GM23248 (cell line): ENCODE measurements around the gene ALDOA. TPM values are rescaled to one million over a fixed set of nuclear protein-coding genes. Genes with fewer than 3 reads are reported as not detected.
A peak's percentile ranks its signal among the peaks of the same experiment; 100 is the strongest.

Experiments
- DNase-seq: peaks from one replicate; pipeline ENCODE4 v3.0.0-alpha.2; 2015
- H2AFZ ChIP-seq: fragments of 200-600 bp; sonication (generic); 2 replicates; pipeline ENCODE4 v1.6.1; 2016; ENCODE audit warnings: antibody characterized with exemption
- H3F3A ChIP-seq: fragments of 200-600 bp; sonication (generic); 2 replicates; pipeline ENCODE4 v1.6.1; 2016; ENCODE audit warnings: mild to moderate bottlenecking, antibody characterized with exemption, mixed run types; ENCODE audit not compliant: insufficient read depth
- H3K27ac ChIP-seq: fragments of 200-600 bp; sonication (generic); 2 replicates; pipeline ENCODE4 v1.5.1; 2016; ENCODE audit warnings: mild to moderate bottlenecking
- H3K27me3 ChIP-seq: fragments of 200-600 bp; sonication (generic); replicated peaks from 2 replicates; pipeline ENCODE4 v1.6.1; 2016; ENCODE audit warnings: mild to moderate bottlenecking; ENCODE audit not compliant: insufficient read depth
- H3K36me3 ChIP-seq: fragments of 200-600 bp; sonication (generic); 2 replicates; pipeline ENCODE4 v1.6.1; 2016; ENCODE audit warnings: low read depth, mild to moderate bottlenecking
- H3K4me1 ChIP-seq: fragments of 200-600 bp; sonication (generic); 2 replicates; pipeline ENCODE4 v1.6.1; 2016; ENCODE audit warnings: mild to moderate bottlenecking; ENCODE audit not compliant: insufficient read depth
- H3K4me2 ChIP-seq: fragments of 200-600 bp; sonication (generic); one replicate; pipeline ENCODE4 v1.6.1; 2016; ENCODE audit warnings: mild to moderate bottlenecking; ENCODE audit not compliant: unreplicated experiment
- H3K4me3 ChIP-seq: fragments of 200-600 bp; sonication (generic); 2 replicates; pipeline ENCODE4 v1.5.1; 2016; ENCODE audit warnings: mild to moderate bottlenecking
- H3K79me2 ChIP-seq: fragments of 200-600 bp; sonication (generic); 2 replicates; pipeline ENCODE4 v1.6.1; 2016; ENCODE audit warnings: mild to moderate bottlenecking; ENCODE audit not compliant: insufficient read depth
- H3K9ac ChIP-seq: fragments of 200-600 bp; sonication (generic); 2 replicates; pipeline ENCODE4 v1.6.1; 2016; ENCODE audit warnings: mild to moderate bottlenecking
- H3K9me2 ChIP-seq: fragments of 200-600 bp; sonication (generic); 2 replicates; pipeline ENCODE4 v1.6.1; 2016; ENCODE audit warnings: mixed run types, mild to moderate bottlenecking, moderate library complexity; ENCODE audit not compliant: insufficient read depth
- H3K9me3 ChIP-seq: fragments of 200-600 bp; sonication (generic); one replicate; pipeline ENCODE4 v1.6.1; 2017; ENCODE audit warnings: low read depth
- H4K20me1 ChIP-seq: fragments of 200-600 bp; sonication (generic); 2 replicates; pipeline ENCODE4 v1.6.0; 2016; ENCODE audit not compliant: insufficient read depth
- EZH2 ChIP-seq: fragments of 200-600 bp; sonication (generic); IDR thresholded peaks from 2 replicates; pipeline ENCODE4 v1.6.1; 2018; ENCODE audit warnings: antibody characterized with exemption, mild to moderate bottlenecking; ENCODE audit not compliant: insufficient read depth, poor library complexity, severe bottlenecking
- EZH2phosphoT487 ChIP-seq: fragments of 200-600 bp; sonication (generic); IDR thresholded peaks from 2 replicates; pipeline ENCODE4 v1.6.1; 2018; ENCODE audit warnings: antibody characterized with exemption, moderate library complexity, mild to moderate bottlenecking, low read depth; ENCODE audit not compliant: insufficient read depth
- WGBS, 2 experiments: methylation state at CpG; one replicate each; pipeline ENCODE4 v1.1.6; 2015 to 2017; ENCODE audit warnings: low lambda C conversion rate in 2 of 2, low coverage in 1 of 2; ENCODE audit errors: missing lambda C conversion rate in 2 of 2; 5-methylcytosine and 5-hydroxymethylcytosine counted together
- in situ Hi-C: fragments of 300-500 bp; cut with MboI; formaldehyde crosslinking; loops from 2 replicates; pipeline ENCODE4 v1.15.0; 2020
- polyA plus RNA-seq: library from polyadenylated mRNA; unstranded; fragments of >200 nt; fragmentation: Nextera tagmentation; extraction: Ambion mirVana; gene quantifications from 2 replicates; pipeline ENCODE4 v1.2.1, GENCODE V29; 2016
- total RNA-seq: library from RNA; depleted of rRNA; stranded (reverse); fragments of >200 nt; shearing (Covaris generic); gene quantifications from 2 replicates; pipeline ENCODE4 v1.2.3, GENCODE V29; 2014

Gene ALDOA
- total and polyA plus RNA-seq, 2 experiments from 2014 or later: 1,602 to 2,742 TPM

DNA sequence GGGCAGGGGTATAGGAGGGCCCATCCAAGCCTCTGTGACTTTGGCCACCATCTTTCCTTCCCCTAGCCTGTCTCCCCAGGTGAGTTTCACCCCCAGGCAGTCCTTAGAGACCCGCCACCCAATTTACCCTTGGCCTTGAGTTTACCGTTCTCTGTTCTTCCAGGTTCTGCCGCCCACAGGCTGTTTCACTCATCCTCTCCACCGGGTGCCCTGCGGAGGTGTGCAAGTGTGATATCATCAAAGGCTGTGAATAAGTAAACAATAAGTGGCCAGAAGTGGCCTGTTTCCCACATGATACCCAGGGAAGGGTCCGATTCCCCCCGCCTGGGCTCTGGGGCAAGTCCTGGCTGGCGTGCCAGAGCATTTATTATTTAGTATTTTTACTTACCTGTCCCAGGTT is 19.4 kb upstream of the ALDOA start:
- no peak for DNase-seq
- Histone ChIP-seq H2AFZ (no peak overlapping the region), H3K27me3 (no peaks in the 10 kb centered on the region), H3K36me3 (no peaks in the 10 kb centered on the region), H3K4me3 (no peak overlapping the region), H3K9me2 (no peaks in the 10 kb centered on the region), H3K4me1 (peaks cover 1% of the 10 kb centered on the region), H3K9ac (no peak overlapping the region), H3K27ac (no peak overlapping the region), H4K20me1 (no peaks in the 10 kb centered on the region), H3K4me2 (no peak overlapping the region), H3K9me3 (no peaks in the 10 kb centered on the region), H3K79me2 (no peaks in the 10 kb centered on the region), H3F3A (peaks cover 3% of the 10 kb centered on the region; the same call in 1 of the 2 replicates)
- TF ChIP-seq EZH2phosphoT487: no peak
- in situ Hi-C loops: no loop called here
- WGBS, 2 experiments: 72 to 77% methylated on average over 8 of the region's 8 CpGs

DNA sequence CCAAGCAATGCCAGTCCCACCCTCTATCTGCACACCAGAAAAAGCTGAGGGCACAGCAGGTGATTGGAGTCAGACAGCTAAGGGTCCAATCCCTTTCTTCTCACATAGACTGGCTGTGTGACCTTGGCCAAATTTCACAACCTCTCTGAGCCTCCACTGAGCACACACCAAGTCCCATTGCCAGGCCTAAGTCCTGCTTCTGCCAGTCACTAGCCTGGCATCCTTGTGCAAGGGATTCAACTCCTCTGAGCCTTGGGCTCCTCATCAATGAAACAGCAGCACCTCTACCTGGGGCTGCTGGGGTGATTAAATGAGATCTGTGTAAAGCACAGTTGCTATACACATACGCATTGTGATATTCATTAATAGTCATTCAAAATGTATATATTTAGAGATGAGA is 19.0 kb upstream of the ALDOA start:
- Histone ChIP-seq H3F3A (peaks cover 7% of the 10 kb centered on the region; the same call in 1 of the 2 replicates), H3K4me3 (no peak overlapping the region), H3K79me2 (no peaks in the 10 kb centered on the region), H3K36me3 (no peaks in the 10 kb centered on the region), H3K9me3 (no peaks in the 10 kb centered on the region), H4K20me1 (no peaks in the 10 kb centered on the region), H3K9me2 (no peaks in the 10 kb centered on the region), H3K9ac (no peak overlapping the region), H3K4me2 (no peak overlapping the region), H3K27ac (no peak overlapping the region), H2AFZ (no peak overlapping the region), H3K4me1 (peaks cover 5% of the 10 kb centered on the region), H3K27me3 (no peaks in the 10 kb centered on the region)
- TF ChIP-seq EZH2phosphoT487 (no peak), EZH2 (no peak)
- no peak for DNase-seq
- 59 to 61% methylated on average over 1 of the region's 1 CpG for WGBS, 2 experiments
- in situ Hi-C loops: no loop called here

DNA sequence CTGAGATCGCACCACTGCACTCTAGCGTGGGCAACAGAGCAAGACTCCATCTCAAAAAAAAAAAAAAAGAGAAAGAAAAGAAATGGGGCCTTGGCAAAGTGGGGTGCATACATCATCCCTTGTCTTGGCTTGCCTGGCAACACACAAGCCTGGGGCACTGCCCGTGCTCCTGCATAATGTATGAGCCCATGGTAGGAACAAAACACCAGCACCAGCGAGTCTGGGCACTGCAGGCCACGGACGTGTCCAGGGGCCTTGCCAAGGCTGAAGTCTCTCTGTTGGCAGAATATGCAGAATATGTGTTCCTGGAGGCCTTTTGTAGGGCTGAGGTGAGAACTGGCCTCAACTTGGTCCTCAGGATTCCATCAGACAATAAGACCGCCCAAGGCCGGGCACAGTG is 15.7 kb upstream of the ALDOA start:
- peaks cover 9% of the 10 kb centered on the region; the same call in 1 of the 2 replicates for H3K79me2 ChIP-seq
- in situ Hi-C loops: no loop called here
- H3K9me2 ChIP-seq: no peaks in the 10 kb centered on the region
- no peaks in the 10 kb centered on the region for H3K9me3 ChIP-seq
- H3K36me3 ChIP-seq: no peaks in the 10 kb centered on the region
- H3K27ac ChIP-seq: no peak overlapping the region
- no peaks in the 10 kb centered on the region for H4K20me1 ChIP-seq
- H3F3A ChIP-seq: peaks cover 13% of the 10 kb centered on the region; the same call in 1 of the 2 replicates
- H3K27me3 ChIP-seq: no peaks in the 10 kb centered on the region
- no peak overlapping the region for H2AFZ ChIP-seq
- H3K4me1 ChIP-seq: peaks cover 15% of the 10 kb centered on the region
- no peak overlapping the region for H3K4me2 ChIP-seq
- no peak for DNase-seq
- no peak overlapping the region for H3K4me3 ChIP-seq
- TF ChIP-seq EZH2phosphoT487 (no peak), EZH2 (no peak)
- 89 to 95% methylated on average over 8 of the region's 8 CpGs for WGBS, 2 experiments
- H3K9ac ChIP-seq: no peak overlapping the region

DNA sequence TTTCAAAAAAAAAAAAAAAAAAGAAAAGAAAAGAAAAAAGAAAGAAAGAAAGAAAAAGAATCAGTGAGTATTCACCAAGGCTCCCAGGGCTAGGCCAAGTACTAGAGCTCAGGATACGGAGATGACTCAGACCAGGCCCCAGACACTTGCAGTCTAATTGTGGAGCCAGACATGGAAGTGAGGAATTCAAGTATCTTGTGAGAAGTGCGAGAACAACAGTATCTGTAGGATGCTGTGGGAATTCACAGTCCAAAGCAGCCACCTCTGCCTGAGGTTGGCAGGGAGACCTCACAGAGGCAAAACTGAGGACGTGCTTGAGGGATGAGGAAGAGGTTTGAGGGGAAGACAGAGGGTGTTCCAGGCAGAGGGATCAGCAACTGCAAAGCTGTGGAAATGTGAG is 14.0 kb upstream of the ALDOA start:
- H3F3A ChIP-seq: peaks cover 13% of the 10 kb centered on the region; the same call in 1 of the 2 replicates
- H3K36me3 ChIP-seq: no peaks in the 10 kb centered on the region
- peak overlapping the region; percentile 56 for H2AFZ ChIP-seq
- peaks cover 15% of the 10 kb centered on the region for H3K4me1 ChIP-seq
- peak overlapping the region; percentile 52 for H3K9ac ChIP-seq
- no peak for TF ChIP-seq EZH2
- no peak for TF ChIP-seq EZH2phosphoT487
- H3K79me2 ChIP-seq: peaks cover 9% of the 10 kb centered on the region; the same call in 1 of the 2 replicates
- no peaks in the 10 kb centered on the region for H4K20me1 ChIP-seq
- H3K9me2 ChIP-seq: no peaks in the 10 kb centered on the region
- H3K27ac ChIP-seq: peak overlapping the region; percentile 80
- no peak overlapping the region for H3K4me3 ChIP-seq
- DNase-seq: peak; percentile 92
- H3K27me3 ChIP-seq: no peaks in the 10 kb centered on the region
- H3K4me2 ChIP-seq: peak overlapping the region; percentile 16
- in situ Hi-C loops: no loop called here
- WGBS, 2 experiments: 16 to 18% methylated on average over 3 of the region's 3 CpGs
- H3K9me3 ChIP-seq: no peaks in the 10 kb centered on the region
